T-helper 2 cell (primary cell): ENCODE results near the gene CRACDL.

Source experiments
- DNase-seq, 5 experiments: peaks; one replicate each; pipeline versions ENCODE4 v3.0.0 to v3.0.0-alpha.2; 2012 to 2022

CRACDL gene

GRCh38 chr2:98883780-98884211, 52.2 kb downstream of the CRACDL start:
- DNase-seq = no peak

- no peak for DNase-seq
These were observed 52.9 kb downstream of the CRACDL start for GRCh38 chr2:98882971-98883779.

- no peak for DNase-seq
These were observed 53.7 kb downstream of the CRACDL start for GRCh38 chr2:98882368-98882767.

- DNase-seq = no peak
These were observed 54.8 kb downstream of the CRACDL start for GRCh38 chr2:98881153-98881650.

GRCh38 chr2:98880266-98881152, 55.5 kb downstream of the CRACDL start:
- DNase-seq = no peak

GRCh38 chr2:98877658-98878057, 58.4 kb downstream of the CRACDL start:
- DNase-seq = peak in 1 of 5 experiments; percentile 52

- no peak for DNase-seq
These were observed 59.3 kb downstream of the CRACDL start for GRCh38 chr2:98876741-98877140.

GRCh38 chr2:98875746-98876145, 60.3 kb downstream of the CRACDL start:
- DNase-seq = no peak

GRCh38 chr2:98875081-98875728, 60.8 kb downstream of the CRACDL start:
- peak in 1 of 5 experiments; percentile 64 for DNase-seq

- DNase-seq = no peak
These were observed 61.8 kb downstream of the CRACDL start for GRCh38 chr2:98874186-98874689.

- no peak for DNase-seq
These were observed 63.5 kb downstream of the CRACDL start for GRCh38 chr2:98872526-98872925.

- DNase-seq = no peak
These were observed 64.5 kb downstream of the CRACDL start for GRCh38 chr2:98871506-98871905.

- no peak for DNase-seq
These were observed 65.4 kb downstream of the CRACDL start for GRCh38 chr2:98870516-98871158.

GRCh38 chr2:98869870-98870269, 66.2 kb downstream of the CRACDL start:
- peak in 1 of 5 experiments; percentile 46 for DNase-seq

- no peak for DNase-seq
These were observed 66.8 kb downstream of the CRACDL start for GRCh38 chr2:98869272-98869641.

GRCh38 chr2:98868548-98869271, 67.3 kb downstream of the CRACDL start:
- no peak for DNase-seq

GRCh38 chr2:98867539-98868309, 68.3 kb downstream of the CRACDL start:
- no peak for DNase-seq

GRCh38 chr2:98866033-98866432, 70.0 kb downstream of the CRACDL start:
- DNase-seq = peak in 1 of 5 experiments; percentile 5

GRCh38 chr2:98861601-98862000, 74.4 kb downstream of the CRACDL start:
- DNase-seq = no peak

- no peak for DNase-seq
These were observed 76.7 kb downstream of the CRACDL start for GRCh38 chr2:98859323-98859722.

GRCh38 chr2:98857001-98857400, 79.0 kb downstream of the CRACDL start:
- DNase-seq = no peak
